GM21723 (cell line): Measurements from ENCODE around the gene ZNF43.
"Not testable (repeated sequence)": the region's sequence is repeated elsewhere in the genome, so short reads cannot be mapped to it uniquely, and the experiment has no call there.

Source experiments
- ATAC-seq: cut with Tn5 transposase; IDR thresholded peaks from one replicate; pipeline ENCODE4 v1.9.1; 2021; ENCODE audit warnings: mild to moderate bottlenecking, moderate library complexity; ENCODE audit not compliant: unreplicated experiment

The ZNF43 gene

DNA sequence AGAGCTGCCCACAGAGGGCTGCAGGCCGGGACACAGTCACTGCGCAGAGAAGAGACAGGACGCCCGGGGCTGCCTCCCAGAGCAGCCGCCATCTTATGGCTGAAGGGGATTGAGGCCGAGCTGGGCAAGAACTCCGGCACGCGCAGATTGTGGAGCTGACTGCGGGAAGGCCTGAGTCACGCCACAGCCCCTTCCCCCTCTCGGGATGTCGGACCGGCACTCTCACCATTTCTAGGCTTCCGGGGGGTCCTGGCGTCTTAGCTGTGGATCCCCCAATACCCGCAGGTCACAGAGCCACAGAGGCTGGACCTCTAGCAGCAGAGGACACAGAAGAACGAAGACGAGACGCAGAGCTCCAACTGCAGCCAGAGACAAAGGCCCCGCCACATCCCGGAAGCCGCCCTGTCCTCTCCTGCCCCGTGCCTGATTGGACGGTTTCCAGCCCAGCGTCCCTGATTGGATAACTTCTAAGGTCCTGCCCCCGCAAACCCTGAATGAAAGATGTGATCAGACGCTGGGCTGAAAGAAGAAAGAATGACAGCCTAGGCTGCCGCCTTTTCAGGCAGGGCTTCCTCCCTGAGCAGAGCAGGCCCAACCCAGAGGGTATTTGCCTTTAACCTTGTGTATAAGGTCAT lies at the start of gene ZNF43:
ZNF43 (minus strand) TSS at position 373 of the 635 bp plus-strand sequence; CDS start at position 229, 144 bp downstream.
- ATAC-seq: peak; percentile 98

GRCh38 chr19:21885516-21885915 lies 49.5 kb upstream of the ZNF43 start:
- ATAC-seq: not testable (repeated sequence)

- not testable (repeated sequence) for ATAC-seq
Measured at GRCh38 chr19:21884786-21885185, 48.8 kb upstream of the ZNF43 start.

DNA sequence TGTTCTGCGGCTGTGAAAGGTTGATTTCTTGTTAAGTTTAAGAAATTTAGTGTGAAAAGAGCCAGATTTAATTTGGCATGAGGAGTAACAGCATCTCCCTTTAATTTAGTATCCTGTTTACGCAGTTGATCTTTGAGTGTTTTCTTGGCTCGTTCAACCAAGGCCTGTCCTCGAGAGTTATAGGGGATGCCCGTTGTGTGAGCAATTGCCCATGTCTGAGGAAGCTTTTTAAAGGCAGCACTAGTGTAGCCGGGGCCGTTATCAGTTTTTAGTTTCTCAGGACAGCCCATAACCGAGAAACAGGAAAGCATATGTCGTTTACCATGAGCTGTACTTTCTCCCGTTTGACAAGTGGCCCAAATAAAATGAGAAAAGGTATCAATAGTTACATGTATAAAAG lies 47.5 kb upstream of the ZNF43 start:
- no peak for ATAC-seq

- not testable (repeated sequence) for ATAC-seq
Measured at GRCh38 chr19:21880761-21881160, 44.8 kb upstream of the ZNF43 start.

DNA sequence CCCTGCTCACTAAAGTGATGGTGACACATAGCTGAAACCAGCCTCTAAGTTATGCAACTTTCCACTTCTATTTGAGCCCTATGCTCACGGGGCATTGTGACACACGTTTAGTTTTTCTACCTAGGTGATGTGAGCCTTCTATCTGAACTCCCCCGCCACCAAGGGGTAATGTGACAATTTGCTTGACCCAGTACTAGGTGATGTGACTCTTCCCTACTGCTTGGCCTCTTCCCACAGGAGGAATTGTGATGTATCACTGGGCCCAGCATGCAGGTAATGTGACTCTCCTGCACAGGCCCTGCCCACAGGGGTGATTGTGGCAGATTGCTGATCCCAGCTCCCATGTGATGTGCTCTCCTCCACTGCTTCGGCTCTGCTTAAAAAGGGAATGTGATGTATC lies 42.7 kb upstream of the ZNF43 start:
- no peak for ATAC-seq

DNA sequence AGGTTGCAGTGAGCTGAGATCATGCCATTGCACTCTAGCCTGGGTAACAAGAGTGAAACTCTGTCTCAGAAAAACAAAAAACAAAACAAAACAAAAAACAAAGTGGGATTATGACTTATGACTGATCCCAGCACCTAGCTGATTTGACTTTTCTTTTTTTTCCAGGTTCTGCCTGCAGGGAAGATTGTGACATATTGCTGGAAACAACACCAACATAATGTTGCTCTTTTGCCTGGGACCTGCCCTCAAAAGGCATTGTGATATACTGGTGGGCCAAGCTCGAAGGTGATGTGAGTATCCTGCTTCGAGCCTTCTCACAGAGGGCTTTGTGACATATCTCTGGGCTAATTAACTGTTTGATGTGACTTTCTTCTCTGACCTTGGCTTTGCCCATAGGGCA lies 42.0 kb upstream of the ZNF43 start:
- no peak for ATAC-seq

DNA sequence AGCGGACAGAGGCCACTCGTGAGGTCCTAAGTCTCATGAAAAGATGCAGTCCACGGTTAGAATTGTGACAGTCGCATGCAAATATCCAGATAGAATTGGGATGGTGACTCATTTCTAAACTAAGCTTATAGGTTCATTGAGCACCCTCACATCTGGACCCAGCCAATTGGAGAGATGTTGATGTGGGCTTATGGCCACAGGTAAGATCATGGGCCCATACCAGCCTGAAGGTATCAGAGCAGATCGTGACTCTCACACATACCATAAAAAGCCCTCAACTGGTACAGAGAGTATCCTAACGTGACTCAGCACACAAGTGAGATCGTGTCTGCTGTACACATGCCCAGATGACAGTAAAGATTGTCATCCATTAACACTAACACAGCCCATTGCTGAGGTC lies 40.6 kb upstream of the ZNF43 start:
- not testable (repeated sequence) for ATAC-seq

DNA sequence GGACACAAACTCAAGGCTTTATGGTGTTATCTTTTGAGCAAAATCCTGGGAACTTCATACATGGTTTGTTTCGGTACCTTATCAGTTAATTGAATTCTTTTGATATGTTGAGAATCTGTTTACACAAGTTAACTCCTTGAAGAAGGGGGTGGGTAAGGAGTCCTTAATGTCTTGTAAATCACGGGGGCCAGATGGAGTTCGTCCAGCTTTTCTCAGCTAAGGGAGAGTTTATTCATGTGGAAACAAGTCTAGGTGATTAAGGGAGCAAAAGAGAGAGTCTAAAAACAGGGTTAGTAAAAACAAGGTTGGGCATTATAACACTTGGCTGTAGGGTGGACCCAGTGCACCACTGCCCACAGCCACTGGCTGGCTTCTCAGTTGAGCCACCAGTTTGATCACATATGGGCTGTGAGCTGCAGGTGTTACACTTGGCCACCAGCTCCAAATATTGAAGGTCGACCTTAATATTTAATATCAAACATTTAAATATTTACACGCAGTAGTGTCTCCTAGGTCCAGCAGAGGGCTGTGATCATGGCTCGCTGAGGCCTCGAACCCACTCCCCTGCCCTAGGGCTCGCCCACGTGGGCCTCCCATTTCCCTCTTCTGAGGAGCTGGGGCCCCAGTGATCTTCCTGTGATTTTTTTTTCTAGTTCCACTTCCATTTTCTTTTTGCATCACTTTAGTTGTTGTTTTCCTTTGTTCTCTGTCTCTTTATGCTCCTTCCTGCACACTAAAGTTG lies 21.0 kb upstream of the ZNF43 start:
- ATAC-seq: no peak

- peak; percentile 97 for ATAC-seq
Measured at GRCh38 chr19:21851596-21852345, 15.8 kb upstream of the ZNF43 start.

- ATAC-seq: no peak
Measured at GRCh38 chr19:21850656-21851255, 14.8 kb upstream of the ZNF43 start.

DNA sequence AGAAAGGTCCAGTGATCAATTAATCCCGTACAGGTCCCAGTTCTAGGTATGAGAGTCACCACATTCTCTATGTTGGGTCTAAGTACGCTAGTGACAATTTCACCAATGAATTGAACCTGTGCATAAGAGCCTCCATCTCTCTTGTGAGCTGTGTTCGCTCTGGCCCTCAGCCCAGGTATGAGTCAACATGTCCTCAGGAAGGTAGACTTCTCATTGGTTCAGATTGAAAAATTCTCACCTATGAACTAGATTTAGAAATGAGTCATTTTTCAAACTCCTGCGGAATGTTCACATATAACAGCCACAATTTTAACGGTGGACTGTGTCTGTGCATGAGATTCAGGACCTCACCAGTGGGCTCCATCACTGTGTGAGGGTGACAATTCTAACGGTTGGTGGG lies 12.7 kb upstream of the ZNF43 start:
- no peak for ATAC-seq

DNA sequence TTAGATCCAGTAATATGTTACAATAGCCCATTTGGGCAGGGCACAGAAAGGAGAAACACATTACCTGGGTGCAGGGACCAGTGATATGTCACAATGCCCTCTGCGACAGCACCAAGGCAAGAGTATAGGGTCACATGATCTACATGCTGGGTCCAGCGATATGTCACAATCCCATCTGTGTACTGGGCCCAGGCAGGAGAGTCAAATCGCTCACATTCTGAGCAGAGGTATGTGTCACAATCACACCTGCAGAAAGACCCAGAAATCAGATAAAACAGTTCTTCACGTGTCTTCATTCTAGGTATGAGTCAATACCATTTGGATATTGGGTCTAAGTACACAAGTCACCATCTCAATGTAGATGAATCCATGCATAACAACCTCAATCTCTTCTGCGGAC lies 7.1 kb upstream of the ZNF43 start:
- no peak for ATAC-seq

DNA sequence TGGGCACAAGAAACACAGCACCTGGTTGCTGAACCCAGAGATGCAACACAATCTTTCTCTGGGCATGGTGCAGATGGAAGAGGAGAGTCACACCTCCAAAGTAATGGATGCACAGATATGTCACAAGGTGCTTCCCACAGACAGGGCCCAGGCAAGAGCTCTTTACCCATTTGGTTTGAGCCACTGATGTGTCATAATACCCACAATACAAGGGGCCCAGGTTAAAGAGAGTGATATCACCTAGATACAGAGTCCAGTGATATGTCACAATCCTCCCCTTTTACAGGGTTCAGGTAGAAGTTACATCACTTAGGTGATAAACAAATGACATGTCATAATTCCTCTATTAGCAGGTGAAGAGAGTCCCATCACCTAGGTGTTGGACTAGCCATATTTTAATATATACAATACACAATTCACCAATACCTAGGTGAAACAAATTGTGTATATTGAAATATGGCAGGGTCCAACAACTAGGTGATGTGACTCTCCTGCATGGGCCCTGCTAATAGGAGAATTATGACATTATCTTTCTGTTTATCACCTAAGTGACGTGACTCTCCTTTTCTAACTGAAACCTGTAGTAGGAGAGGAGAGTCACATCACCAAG lies 5.6 kb upstream of the ZNF43 start:
- no peak for ATAC-seq

DNA sequence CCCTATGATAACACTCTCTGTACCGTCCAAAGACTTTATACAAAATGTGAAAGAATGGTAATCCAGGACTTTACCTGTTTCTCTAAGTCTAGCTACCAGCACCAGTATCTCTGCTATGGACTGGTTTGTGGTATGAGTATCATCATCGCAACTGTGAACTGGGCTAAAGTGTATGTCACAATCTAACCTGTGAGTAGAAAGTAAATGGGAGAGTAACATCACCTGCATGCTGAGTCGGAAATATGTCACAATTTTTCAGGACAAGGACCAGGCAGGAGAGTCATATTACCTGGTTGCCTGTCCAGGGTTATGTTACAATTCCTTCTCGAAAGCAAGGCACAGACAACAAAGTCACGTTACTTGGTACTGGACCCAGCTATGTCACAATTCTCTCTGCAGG lies 5.1 kb upstream of the ZNF43 start:
- no peak for ATAC-seq

- ATAC-seq: no peak
Measured at GRCh38 chr19:21839976-21840375, 4.0 kb upstream of the ZNF43 start.

- no peak for ATAC-seq
Measured at GRCh38 chr19:21838646-21839045, 2.7 kb upstream of the ZNF43 start.

- ATAC-seq: no peak
Measured at GRCh38 chr19:21835429-21835809, 563 bp downstream of the ZNF43 start.

DNA sequence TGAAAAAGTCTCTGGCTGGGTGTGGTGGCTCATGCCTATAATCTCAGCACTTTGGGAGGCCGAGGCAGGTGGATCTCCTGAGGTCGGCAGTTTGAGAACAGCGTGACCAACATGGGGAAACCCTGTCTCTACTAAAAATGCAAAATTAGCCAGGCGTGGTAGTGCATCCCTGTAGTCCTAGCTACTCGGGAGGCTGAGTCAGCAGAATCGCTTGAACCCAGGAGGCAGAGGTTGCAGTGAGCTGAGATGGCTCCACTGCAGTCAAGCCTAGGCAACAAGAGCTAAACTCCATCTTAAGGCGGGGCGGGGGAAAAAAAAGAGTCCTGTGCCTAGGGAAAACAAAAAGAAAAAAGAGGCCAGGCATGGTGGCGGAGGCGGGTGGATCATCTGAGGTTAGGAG lies 2.2 kb downstream of the ZNF43 start:
- no peak for ATAC-seq

DNA sequence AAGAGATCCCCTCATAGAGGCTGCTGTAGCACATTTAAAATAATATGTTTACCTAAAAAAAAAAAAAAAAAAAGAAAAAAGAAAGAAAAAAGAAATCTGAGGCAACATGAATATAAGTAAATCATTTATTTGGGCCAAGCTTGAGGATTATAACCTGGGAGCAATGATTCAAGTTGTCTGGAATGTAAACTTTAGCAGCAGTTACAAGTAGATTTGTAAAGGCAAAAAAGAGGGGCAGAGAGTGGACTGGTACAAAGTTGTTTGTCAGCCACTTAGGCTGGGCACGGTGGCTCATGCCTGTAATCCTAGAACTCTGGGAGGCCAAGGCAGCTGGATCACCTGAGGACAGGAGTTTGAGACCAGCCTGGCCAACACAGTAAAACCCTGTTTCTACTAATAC lies 11.3 kb downstream of the ZNF43 start:
- no peak for ATAC-seq

GRCh38 chr19:21823224-21823623 lies 12.8 kb downstream of the ZNF43 start:
- ATAC-seq: no peak
